ENCODE data around the gene D2HGDH.

The D2HGDH gene

GRCh38 chr2:241734467-241735208 is at the start of gene D2HGDH:
D2HGDH (plus strand) TSS chr2:241734630; CDS start chr2:241735225, 595 bp downstream.
- FAIRE-seq: no peak

- no peak for FAIRE-seq
Observed at GRCh38 chr2:241686324-241686649, 48.1 kb upstream of the D2HGDH start.

GRCh38 chr2:241686650-241687425 is 47.6 kb upstream of the D2HGDH start, which contains the start of gene DTYMK:
DTYMK (minus strand) TSS chr2:241686815; CDS start chr2:241686783, 32 bp downstream.
- no peak for FAIRE-seq

GRCh38 chr2:241689306-241689705 is 45.1 kb upstream of the D2HGDH start:
- no peak for FAIRE-seq

- no peak for FAIRE-seq
Observed at GRCh38 chr2:241690202-241690717, 44.2 kb upstream of the D2HGDH start.

- no peak for FAIRE-seq
Observed at GRCh38 chr2:241692448-241692847, 42.0 kb upstream of the D2HGDH start.

- FAIRE-seq: no peak
Observed at GRCh38 chr2:241695651-241696050, 38.8 kb upstream of the D2HGDH start.

- FAIRE-seq: no peak
Observed at GRCh38 chr2:241701149-241701398, 33.4 kb upstream of the D2HGDH start.

- no peak for FAIRE-seq
Observed at GRCh38 chr2:241701399-241702154, 32.9 kb upstream of the D2HGDH start, which contains the start of gene ING5. ING5 (plus strand) TSS chr2:241702039; CDS start chr2:241702066, 27 bp downstream.

- no peak for FAIRE-seq
Observed at GRCh38 chr2:241702155-241703031, 32.0 kb upstream of the D2HGDH start.

- no peak for FAIRE-seq
Observed at GRCh38 chr2:241703032-241703604, 31.3 kb upstream of the D2HGDH start.

GRCh38 chr2:241706537-241706936 is 27.9 kb upstream of the D2HGDH start:
- no peak for FAIRE-seq

- FAIRE-seq: no peak
Observed at GRCh38 chr2:241708879-241709278, 25.6 kb upstream of the D2HGDH start.

GRCh38 chr2:241719093-241719492 is 15.3 kb upstream of the D2HGDH start:
- no peak for FAIRE-seq

GRCh38 chr2:241720099-241720498 is 14.3 kb upstream of the D2HGDH start:
- no peak for FAIRE-seq

- no peak for FAIRE-seq
Observed at GRCh38 chr2:241720560-241720959, 13.9 kb upstream of the D2HGDH start.

GRCh38 chr2:241721852-241722251 is 12.6 kb upstream of the D2HGDH start:
- no peak for FAIRE-seq

- no peak for FAIRE-seq
Observed at GRCh38 chr2:241722896-241723454, 11.5 kb upstream of the D2HGDH start.

GRCh38 chr2:241724259-241724974 is 10.0 kb upstream of the D2HGDH start:
- FAIRE-seq: no peak

- no peak for FAIRE-seq
Observed at GRCh38 chr2:241724975-241725870, 9.2 kb upstream of the D2HGDH start.

Measured in colon (tissue), 2 donors.